Measurements from ENCODE around the gene MTRR. TPM values are rescaled to one million over a fixed set of nuclear protein-coding genes. Genes with fewer than 3 reads are reported as not detected.

Gene MTRR
- total RNA-seq, 1 donor from 2014 or later: 40.9 TPM

- Mint-ChIP-seq H3K36me3 (ENCODE audit: unreplicated experiment) (peaks cover 30% of the 10 kb centered on the region), H3K4me3 (ENCODE audit: unreplicated experiment) (no peak overlapping the region)
- TF ChIP-seq CTCF (IDR thresholded peaks at IDR 0.05): no peak
Measured at GRCh38 chr5:7873216-7873615, 4.3 kb downstream of the MTRR start.

GRCh38 chr5:7874639-7875038 is 5.7 kb downstream of the MTRR start:
- no peaks in the 10 kb centered on the region for H3K27me3 Mint-ChIP-seq (ENCODE audit: unreplicated experiment)
- DNase-seq (ENCODE audit: extremely low spot score, unreplicated experiment): no peak
- no peak overlapping the region for H3K4me3 Mint-ChIP-seq (ENCODE audit: unreplicated experiment)
- H3K4me1 Mint-ChIP-seq (ENCODE audit: unreplicated experiment): peaks cover 25% of the 10 kb centered on the region
- no peaks in the 10 kb centered on the region for H3K9me3 Mint-ChIP-seq (ENCODE audit: unreplicated experiment)
- H3K27ac Mint-ChIP-seq (ENCODE audit: unreplicated experiment): no peak overlapping the region
- TF ChIP-seq CTCF (IDR thresholded peaks at IDR 0.05): no peak
- H3K36me3 Mint-ChIP-seq (ENCODE audit: unreplicated experiment): peaks cover 41% of the 10 kb centered on the region

More at GRCh38 chr5:7873216-7873615, 4.3 kb downstream of the MTRR start:
- Mint-ChIP-seq H3K27me3 (ENCODE audit: unreplicated experiment) (no peaks in the 10 kb centered on the region), H3K4me1 (ENCODE audit: unreplicated experiment) (peaks cover 21% of the 10 kb centered on the region), H3K9me3 (ENCODE audit: unreplicated experiment) (no peaks in the 10 kb centered on the region), H3K27ac (ENCODE audit: unreplicated experiment) (no peak overlapping the region)
- no peak for DNase-seq (ENCODE audit: extremely low spot score, unreplicated experiment)

GRCh38 chr5:7875151-7875550 is 6.2 kb downstream of the MTRR start:
- H3K4me3 Mint-ChIP-seq (ENCODE audit: unreplicated experiment): no peak overlapping the region
- H3K4me1 Mint-ChIP-seq (ENCODE audit: unreplicated experiment): peaks cover 20% of the 10 kb centered on the region
- no peak overlapping the region for H3K27ac Mint-ChIP-seq (ENCODE audit: unreplicated experiment)
- DNase-seq (ENCODE audit: extremely low spot score, unreplicated experiment): no peak
- H3K27me3 Mint-ChIP-seq (ENCODE audit: unreplicated experiment): no peaks in the 10 kb centered on the region
- no peak for TF ChIP-seq CTCF (IDR thresholded peaks at IDR 0.05)
- peaks cover 41% of the 10 kb centered on the region for H3K36me3 Mint-ChIP-seq (ENCODE audit: unreplicated experiment)
- no peaks in the 10 kb centered on the region for H3K9me3 Mint-ChIP-seq (ENCODE audit: unreplicated experiment)

GRCh38 chr5:7876867-7877266 is 7.9 kb downstream of the MTRR start:
- H3K36me3 Mint-ChIP-seq (ENCODE audit: unreplicated experiment): peaks cover 53% of the 10 kb centered on the region
- peaks cover 12% of the 10 kb centered on the region for H3K4me1 Mint-ChIP-seq (ENCODE audit: unreplicated experiment)
- H3K27me3 Mint-ChIP-seq (ENCODE audit: unreplicated experiment): no peaks in the 10 kb centered on the region
- H3K9me3 Mint-ChIP-seq (ENCODE audit: unreplicated experiment): no peaks in the 10 kb centered on the region
- H3K27ac Mint-ChIP-seq (ENCODE audit: unreplicated experiment): no peak overlapping the region
- H3K4me3 Mint-ChIP-seq (ENCODE audit: unreplicated experiment): no peak overlapping the region
- DNase-seq (ENCODE audit: extremely low spot score, unreplicated experiment): no peak
- no peak for TF ChIP-seq CTCF (IDR thresholded peaks at IDR 0.05)

- H3K4me3 Mint-ChIP-seq (ENCODE audit: unreplicated experiment): no peak overlapping the region
- H3K27ac Mint-ChIP-seq (ENCODE audit: unreplicated experiment): no peak overlapping the region
- H3K9me3 Mint-ChIP-seq (ENCODE audit: unreplicated experiment): no peaks in the 10 kb centered on the region
- no peaks in the 10 kb centered on the region for H3K27me3 Mint-ChIP-seq (ENCODE audit: unreplicated experiment)
- DNase-seq (ENCODE audit: extremely low spot score, unreplicated experiment): no peak
- H3K36me3 Mint-ChIP-seq (ENCODE audit: unreplicated experiment): peaks cover 59% of the 10 kb centered on the region
- H3K4me1 Mint-ChIP-seq (ENCODE audit: unreplicated experiment): peaks cover 12% of the 10 kb centered on the region
- no peak for TF ChIP-seq CTCF (IDR thresholded peaks at IDR 0.05)
Measured at GRCh38 chr5:7877851-7878250, 8.9 kb downstream of the MTRR start.

Data from osteocyte (in vitro differentiated cells).